Karpas-422 (cell line): Measurements from ENCODE around the gene TEX10. TPM values are rescaled to one million over a fixed set of nuclear protein-coding genes. Genes with fewer than 3 reads are reported as not detected.

Experiments
- DNase-seq: peaks from one replicate; pipeline ENCODE4 v3.0.0-alpha.2; 2015
- H2AFZ ChIP-seq: fragments of 200-600 bp; sonication (generic); 2 replicates; pipeline ENCODE4 v1.6.1; 2014; ENCODE audit warnings: antibody characterized with exemption, low read length, mixed read lengths
- H3K27ac ChIP-seq: fragments of 200-600 bp; sonication (generic); 2 replicates; pipeline ENCODE4 v1.5.1; 2014; ENCODE audit warnings: mild to moderate bottlenecking, low read length, moderate library complexity
- H3K27me3 ChIP-seq: fragments of 200-600 bp; sonication (generic); 2 replicates; pipeline ENCODE4 v1.6.1; 2014; ENCODE audit warnings: low read length, mixed read lengths
- H3K36me3 ChIP-seq: fragments of 200-600 bp; sonication (generic); 2 replicates; pipeline ENCODE4 v1.6.1; 2014; ENCODE audit warnings: low read length, mixed read lengths; ENCODE audit not compliant: insufficient read depth
- H3K4me1 ChIP-seq: fragments of 200-600 bp; sonication (generic); 2 replicates; pipeline ENCODE4 v1.6.1; 2014; ENCODE audit warnings: mild to moderate bottlenecking, low read length, mixed read lengths
- H3K4me2 ChIP-seq: fragments of 200-600 bp; sonication (generic); 2 replicates; pipeline ENCODE4 v1.6.1; 2014; ENCODE audit warnings: low read length, low read depth, mild to moderate bottlenecking; ENCODE audit not compliant: poor library complexity, severe bottlenecking
- H3K4me3 ChIP-seq: fragments of 200-600 bp; sonication (generic); 2 replicates; pipeline ENCODE4 v1.5.1; 2014; ENCODE audit warnings: mild to moderate bottlenecking, antibody characterized with exemption, low read length, mixed read lengths
- H3K79me2 ChIP-seq: fragments of 200-600 bp; sonication (generic); 2 replicates; pipeline ENCODE4 v1.6.1; 2014; ENCODE audit warnings: mild to moderate bottlenecking, low read length, mixed read lengths
- H3K9ac ChIP-seq: fragments of 200-600 bp; sonication (generic); 2 replicates; pipeline ENCODE4 v1.6.0; 2014; ENCODE audit warnings: low read length
- H3K9me2 ChIP-seq: fragments of 200-600 bp; sonication (generic), shearing (Covaris generic); replicated peaks from 2 replicates; pipeline ENCODE4 v1.6.0; 2014; ENCODE audit warnings: mild to moderate bottlenecking, low read length, moderate library complexity; ENCODE audit not compliant: insufficient read depth
- H3K9me3 ChIP-seq: fragments of 300-700, 200-600 bp; sonication (generic); 2 replicates; pipeline ENCODE4 v1.6.1; 2014; ENCODE audit warnings: low read length, mixed read lengths
- H4K20me1 ChIP-seq: fragments of 200-600 bp; sonication (generic); 2 replicates; pipeline ENCODE4 v1.6.1; 2014; ENCODE audit warnings: mild to moderate bottlenecking, antibody characterized with exemption, low read length, low read depth; ENCODE audit not compliant: insufficient read depth
- total RNA-seq: library from RNA; depleted of rRNA; stranded (reverse); fragments of >200 nt; shearing (Covaris generic); gene quantifications from 2 replicates; pipeline ENCODE4 v1.2.3, GENCODE V29; 2014; ENCODE audit warnings: low replicate concordance

TEX10 gene
- total RNA-seq, 1 experiment from 2014 or later, result 73.7 TPM

DNA sequence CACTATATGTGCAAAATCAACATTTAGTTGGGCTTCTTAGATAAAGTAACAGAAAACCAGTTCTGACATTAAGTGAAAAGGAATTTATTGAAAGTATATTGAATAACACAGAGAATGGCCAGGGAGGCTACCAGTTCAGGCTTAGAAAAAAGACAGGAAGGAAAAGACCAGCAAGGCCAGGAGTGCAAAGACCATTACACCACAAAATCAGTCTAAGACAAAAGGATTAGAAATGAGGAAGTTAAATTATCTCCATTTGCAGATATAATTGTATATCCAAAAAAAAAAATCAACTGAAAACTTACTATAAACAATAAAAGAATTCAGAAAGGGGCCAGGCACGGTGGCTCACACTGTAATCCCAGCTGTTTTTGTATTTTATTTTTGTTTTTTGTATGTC is 4.8 kb upstream of the TEX10 start:
- Histone ChIP-seq H3K4me1 (peaks cover 40% of the 10 kb centered on the region), H3K36me3 (peaks cover 24% of the 10 kb centered on the region), H2AFZ (no peak overlapping the region), H3K27ac (peak overlapping the region; percentile 20), H3K27me3 (no peaks in the 10 kb centered on the region), H3K79me2 (peaks cover 16% of the 10 kb centered on the region), H3K9me2 (no peaks in the 10 kb centered on the region), H3K4me3 (0 out of 2 replicates have a peak overlapping the region, but pooled peaks have one; percentile 6), H4K20me1 (no peaks in the 10 kb centered on the region), H3K9ac (no peak overlapping the region), H3K4me2 (peak overlapping the region; percentile 48), H3K9me3 (peaks cover 3% of the 10 kb centered on the region; the same call in 1 of the 2 replicates)
- peak; percentile 46 for DNase-seq

DNA sequence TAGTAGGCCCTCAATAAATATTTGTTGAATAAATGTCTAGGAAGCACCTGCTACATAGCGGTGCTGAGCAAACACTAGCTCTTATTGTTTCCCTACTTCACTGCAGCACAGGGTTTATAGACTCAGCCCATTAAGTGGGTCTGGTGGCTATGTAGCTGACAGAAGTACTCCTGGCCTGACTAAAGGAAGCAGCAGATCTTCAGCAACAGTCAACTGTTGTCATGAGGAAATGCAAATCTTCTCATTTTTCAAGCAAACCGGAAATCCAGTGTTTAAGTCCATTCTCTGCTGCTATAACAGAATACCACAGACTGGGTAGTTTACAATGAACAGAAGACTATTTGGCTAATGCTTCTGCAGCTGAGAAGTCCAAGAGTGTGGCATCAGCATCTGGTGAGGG is 2.8 kb upstream of the TEX10 start:
- H3K27ac ChIP-seq, result no peak overlapping the region
- peaks cover 45% of the 10 kb centered on the region for H3K4me1 ChIP-seq
- peaks cover 11% of the 10 kb centered on the region for H4K20me1 ChIP-seq
- no peak overlapping the region for H2AFZ ChIP-seq
- no peak overlapping the region for H3K4me3 ChIP-seq
- peaks cover 3% of the 10 kb centered on the region; the same call in 1 of the 2 replicates for H3K9me3 ChIP-seq
- H3K9me2 ChIP-seq, result no peaks in the 10 kb centered on the region
- peak overlapping the region; percentile 29 for H3K4me2 ChIP-seq
- peaks cover 24% of the 10 kb centered on the region for H3K36me3 ChIP-seq
- H3K79me2 ChIP-seq, result peaks cover 35% of the 10 kb centered on the region
- DNase-seq, result peak; percentile 73
- no peaks in the 10 kb centered on the region for H3K27me3 ChIP-seq
- H3K9ac ChIP-seq, result no peak overlapping the region

DNA sequence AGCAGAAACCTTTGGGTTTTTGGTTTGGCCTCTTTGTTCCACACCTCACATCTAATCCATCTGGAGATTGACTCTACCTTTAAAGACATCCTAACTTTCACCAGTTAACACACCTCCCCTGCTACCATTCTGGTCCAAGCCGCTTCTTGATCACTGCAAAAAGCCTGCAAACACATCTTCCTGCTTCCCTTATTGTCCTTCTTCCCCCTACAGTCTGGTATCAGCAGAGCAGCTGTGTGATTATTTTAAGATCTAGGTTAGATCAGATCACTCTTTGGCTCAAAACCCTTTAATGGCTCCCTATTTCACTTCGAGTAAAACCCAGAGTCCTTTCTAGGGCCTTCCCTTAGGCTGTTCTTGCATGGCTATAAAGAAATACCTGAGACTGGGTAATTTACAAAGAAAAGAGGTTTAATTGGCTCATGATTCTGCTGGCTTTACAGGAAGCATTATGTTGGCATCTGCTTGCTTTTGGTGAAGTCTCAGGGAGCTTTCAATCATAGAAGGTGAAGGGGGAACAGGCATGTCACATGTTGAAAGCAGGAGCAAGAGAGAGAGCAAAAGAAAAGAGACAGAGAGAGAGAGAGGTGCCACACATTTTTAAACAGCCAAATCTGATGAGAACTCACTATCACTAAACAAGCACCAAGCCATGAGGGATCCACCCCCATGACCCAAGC is 1.5 kb upstream of the TEX10 start:
- peak overlapping the region; percentile 99 for H3K4me2 ChIP-seq
- no peak overlapping the region for H2AFZ ChIP-seq
- H3K9ac ChIP-seq, result 0 out of 2 replicates have a peak overlapping the region, but pooled peaks have one; percentile 95
- H3K27ac ChIP-seq, result no peak overlapping the region
- H3K4me1 ChIP-seq, result peaks cover 58% of the 10 kb centered on the region
- peaks cover 24% of the 10 kb centered on the region for H4K20me1 ChIP-seq
- peaks cover 48% of the 10 kb centered on the region for H3K79me2 ChIP-seq
- no peaks in the 10 kb centered on the region for H3K27me3 ChIP-seq
- peaks cover 3% of the 10 kb centered on the region; the same call in 1 of the 2 replicates for H3K9me3 ChIP-seq
- H3K4me3 ChIP-seq, result peak overlapping the region; percentile 88
- no peaks in the 10 kb centered on the region for H3K9me2 ChIP-seq
- no peak for DNase-seq
- H3K36me3 ChIP-seq, result peaks cover 25% of the 10 kb centered on the region

DNA sequence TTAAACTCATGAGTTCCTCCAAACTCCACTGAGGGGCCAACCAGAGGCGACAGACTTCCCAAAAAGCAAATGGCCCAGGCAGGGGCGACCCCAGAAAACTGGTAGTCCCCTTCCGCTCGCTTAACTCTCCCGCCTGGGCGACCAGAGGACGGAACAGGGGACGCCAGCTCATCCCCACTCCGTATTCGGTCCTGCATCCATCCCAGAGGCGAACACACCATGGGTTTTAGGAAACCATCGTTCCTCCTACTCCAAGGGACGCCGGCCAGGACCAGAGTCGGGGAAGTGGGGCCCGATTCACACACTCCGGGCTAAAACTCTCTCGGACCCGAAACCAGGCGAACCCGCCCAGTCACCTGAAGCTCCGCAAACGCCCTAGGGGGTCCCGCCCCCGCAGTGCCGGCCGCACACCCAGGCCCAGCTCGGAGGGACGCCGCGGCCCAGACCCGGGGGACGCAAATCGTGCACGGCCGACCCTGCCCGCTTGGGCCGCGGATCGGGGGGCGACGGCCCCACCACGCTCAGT is 478 bp downstream of the TEX10 start:
- Histone ChIP-seq H3K36me3 (peaks cover 30% of the 10 kb centered on the region), H3K4me3 (peak overlapping the region; percentile 88), H4K20me1 (peaks cover 26% of the 10 kb centered on the region), H3K27me3 (no peaks in the 10 kb centered on the region), H3K79me2 (peaks cover 68% of the 10 kb centered on the region), H3K9me3 (no peaks in the 10 kb centered on the region; the same call in 1 of the 2 replicates), H3K4me2 (peak overlapping the region; percentile 99), H3K27ac (peak overlapping the region; percentile 64), H3K9ac (peak overlapping the region; percentile 95), H2AFZ (no peak overlapping the region), H3K4me1 (peaks cover 60% of the 10 kb centered on the region), H3K9me2 (no peaks in the 10 kb centered on the region)
- peak; percentile 75 for DNase-seq

- no peak overlapping the region for H2AFZ ChIP-seq
- H3K79me2 ChIP-seq, result peaks cover 75% of the 10 kb centered on the region
- peak overlapping the region; percentile 64 for H3K27ac ChIP-seq
- no peaks in the 10 kb centered on the region; the same call in 1 of the 2 replicates for H3K9me3 ChIP-seq
- peak overlapping the region; percentile 99 for H3K4me2 ChIP-seq
- peaks cover 32% of the 10 kb centered on the region for H3K36me3 ChIP-seq
- no peaks in the 10 kb centered on the region for H3K9me2 ChIP-seq
- H3K9ac ChIP-seq, result peak overlapping the region; percentile 95
- peaks cover 26% of the 10 kb centered on the region for H4K20me1 ChIP-seq
- H3K4me1 ChIP-seq, result peaks cover 53% of the 10 kb centered on the region
- H3K4me3 ChIP-seq, result peak overlapping the region; percentile 88
- DNase-seq, result no peak
- no peaks in the 10 kb centered on the region for H3K27me3 ChIP-seq
These were observed 1.2 kb downstream of the TEX10 start for GRCh38 chr9:100351508-100351907.

- Histone ChIP-seq H3K36me3 (peaks cover 44% of the 10 kb centered on the region), H3K9me3 (no peaks in the 10 kb centered on the region; the same call in 1 of the 2 replicates), H3K27me3 (no peaks in the 10 kb centered on the region), H3K9ac (peak overlapping the region; percentile 59), H3K79me2 (peaks cover 89% of the 10 kb centered on the region), H2AFZ (no peak overlapping the region), H3K4me2 (peak overlapping the region; percentile 99), H4K20me1 (peaks cover 26% of the 10 kb centered on the region), H3K4me1 (peaks cover 47% of the 10 kb centered on the region), H3K9me2 (no peaks in the 10 kb centered on the region), H3K27ac (0 out of 2 replicates have a peak overlapping the region, but pooled peaks have one; percentile 1), H3K4me3 (peak overlapping the region; percentile 88)
- no peak for DNase-seq
These were observed 2.6 kb downstream of the TEX10 start for GRCh38 chr9:100350188-100350587.

GRCh38 chr9:100346836-100347235 is 5.9 kb downstream of the TEX10 start:
- H3K4me1 ChIP-seq, result peaks cover 66% of the 10 kb centered on the region

DNA sequence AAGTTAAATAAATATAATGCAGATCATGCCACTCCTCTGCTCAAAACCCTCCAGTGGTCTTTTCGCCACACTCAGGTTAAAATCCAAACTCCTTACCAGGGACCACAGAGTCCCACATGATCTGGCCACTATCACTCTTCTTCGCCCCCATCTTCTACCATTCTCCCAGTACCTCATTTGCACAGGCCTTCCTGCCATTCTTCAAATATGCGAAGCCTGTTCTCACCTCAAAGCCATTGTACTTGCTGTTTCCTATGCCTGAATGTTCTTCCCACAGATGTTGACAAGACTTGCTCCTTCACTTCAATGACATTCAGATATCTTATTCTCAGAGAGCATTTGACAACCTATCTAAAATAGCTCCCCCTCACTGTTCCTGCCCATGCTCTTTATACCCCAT is 10.9 kb downstream of the TEX10 start:
- no peaks in the 10 kb centered on the region for H3K9me3 ChIP-seq
- DNase-seq, result no peak
- peak overlapping the region; percentile 0; the same call in 1 of the 2 replicates for H3K9ac ChIP-seq
- peak overlapping the region; percentile 77 for H3K27ac ChIP-seq
- H3K4me3 ChIP-seq, result peak overlapping the region; percentile 23; the same call in 1 of the 2 replicates
- H3K4me2 ChIP-seq, result peak overlapping the region; percentile 51
- peaks cover 95% of the 10 kb centered on the region for H3K79me2 ChIP-seq
- peaks cover 59% of the 10 kb centered on the region for H3K4me1 ChIP-seq
- no peaks in the 10 kb centered on the region for H3K9me2 ChIP-seq
- H3K27me3 ChIP-seq, result no peaks in the 10 kb centered on the region
- peaks cover 61% of the 10 kb centered on the region for H3K36me3 ChIP-seq
- peaks cover 11% of the 10 kb centered on the region; the same call in 1 of the 2 replicates for H4K20me1 ChIP-seq
- H2AFZ ChIP-seq, result no peak overlapping the region

More at GRCh38 chr9:100346836-100347235, 5.9 kb downstream of the TEX10 start:
- Histone ChIP-seq H3K9me3 (no peaks in the 10 kb centered on the region), H3K9me2 (no peaks in the 10 kb centered on the region), H3K27ac (no peak overlapping the region), H3K4me3 (no peak overlapping the region), H2AFZ (no peak overlapping the region), H4K20me1 (peaks cover 29% of the 10 kb centered on the region), H3K27me3 (no peaks in the 10 kb centered on the region), H3K79me2 (peaks cover 98% of the 10 kb centered on the region), H3K4me2 (no peak overlapping the region), H3K9ac (no peak overlapping the region), H3K36me3 (peaks cover 57% of the 10 kb centered on the region)
- DNase-seq, result no peak
